ENCODE results near the gene PUM2.

Gene PUM2

GRCh38 chr2:20215183-20216040 is 135.2 kb downstream of the PUM2 start:
- DNase-seq, result no peak

GRCh38 chr2:20214566-20215182 is 136.0 kb downstream of the PUM2 start:
- DNase-seq, result no peak

- DNase-seq, result no peak
Measured at GRCh38 chr2:20213651-20214565, 136.7 kb downstream of the PUM2 start.

- DNase-seq, result no peak
Measured at GRCh38 chr2:20212871-20213503, 137.7 kb downstream of the PUM2 start.

GRCh38 chr2:20212459-20212870 is 138.2 kb downstream of the PUM2 start:
- no peak for DNase-seq

- DNase-seq, result no peak
Measured at GRCh38 chr2:20211860-20212458, 138.7 kb downstream of the PUM2 start.

- DNase-seq, result no peak
Measured at GRCh38 chr2:20211420-20211819, 139.2 kb downstream of the PUM2 start.

GRCh38 chr2:20210462-20210861 is 140.2 kb downstream of the PUM2 start:
- no peak for DNase-seq

- no peak for DNase-seq
Measured at GRCh38 chr2:20209373-20210109, 141.1 kb downstream of the PUM2 start.

- no peak for DNase-seq
Measured at GRCh38 chr2:20208476-20208859, 142.2 kb downstream of the PUM2 start.

- DNase-seq, result no peak
Measured at GRCh38 chr2:20207051-20207450, 143.6 kb downstream of the PUM2 start.

GRCh38 chr2:20205915-20206524 is 144.6 kb downstream of the PUM2 start:
- no peak for DNase-seq

GRCh38 chr2:20205069-20205468 is 145.6 kb downstream of the PUM2 start:
- DNase-seq, result no peak

GRCh38 chr2:20203521-20204225 is 147.0 kb downstream of the PUM2 start:
- DNase-seq, result no peak

- no peak for DNase-seq
Measured at GRCh38 chr2:20203072-20203471, 147.6 kb downstream of the PUM2 start.

- DNase-seq, result no peak
Measured at GRCh38 chr2:20201671-20202070, 149.0 kb downstream of the PUM2 start.

- DNase-seq, result no peak
Measured at GRCh38 chr2:20200697-20201555, 149.7 kb downstream of the PUM2 start.

GRCh38 chr2:20199633-20200270 is 150.9 kb downstream of the PUM2 start:
- DNase-seq, result no peak
